Measurements from ENCODE around the gene GPRIN2.
"Not testable (repeated sequence)": the region's sequence is repeated elsewhere in the genome, so short reads cannot be mapped to it uniquely, and the experiment has no call there.

The GPRIN2 gene

GRCh38 chr10:46556515-46557318 lies at the start of gene GPRIN2:
TSS of gene GPRIN2 (minus strand) at chr10:46556658. CDS start at chr10:46550736, 5,922 bp downstream.
- peak within 1 kb of the TSS; percentile 17 for H3K4me3 ChIP-seq (ENCODE audit: low read depth, low read length)
- no peak for TF ChIP-seq CTCF (IDR thresholded peaks at IDR 0.05; ENCODE audit: low read depth, low read length)
- DNase-seq (ENCODE audit: low read depth, low spot score): no peak
- in situ Hi-C loops (cut with HindIII; ENCODE audit: low sequenced_read_pairs): no loop called here

GRCh38 chr10:46600516-46600915 lies 44.1 kb upstream of the GPRIN2 start:
- in situ Hi-C loops (cut with HindIII; ENCODE audit: low sequenced_read_pairs); H3K4me3 ChIP-seq (ENCODE audit: low read depth, low read length); DNase-seq (ENCODE audit: low read depth, low spot score): not testable (repeated sequence)

- peak overlapping the region; percentile 28 for H3K4me3 ChIP-seq (ENCODE audit: low read depth, low read length)
- DNase-seq (ENCODE audit: low read depth, low spot score); in situ Hi-C loops (cut with HindIII; ENCODE audit: low sequenced_read_pairs): not testable (repeated sequence)
These were observed 41.3 kb upstream of the GPRIN2 start for GRCh38 chr10:46597616-46598246.

GRCh38 chr10:46596570-46596969 lies 40.1 kb upstream of the GPRIN2 start:
- in situ Hi-C loops (cut with HindIII; ENCODE audit: low sequenced_read_pairs); DNase-seq (ENCODE audit: low read depth, low spot score); H3K4me3 ChIP-seq (ENCODE audit: low read depth, low read length): not testable (repeated sequence)

GRCh38 chr10:46594453-46595063 lies 38.1 kb upstream of the GPRIN2 start:
- H3K4me3 ChIP-seq (ENCODE audit: low read depth, low read length); DNase-seq (ENCODE audit: low read depth, low spot score); in situ Hi-C loops (cut with HindIII; ENCODE audit: low sequenced_read_pairs): not testable (repeated sequence)

- in situ Hi-C loops (cut with HindIII; ENCODE audit: low sequenced_read_pairs); DNase-seq (ENCODE audit: low read depth, low spot score); H3K4me3 ChIP-seq (ENCODE audit: low read depth, low read length): not testable (repeated sequence)
These were observed 36.8 kb upstream of the GPRIN2 start for GRCh38 chr10:46593307-46593706.

- H3K4me3 ChIP-seq (ENCODE audit: low read depth, low read length); DNase-seq (ENCODE audit: low read depth, low spot score); in situ Hi-C loops (cut with HindIII; ENCODE audit: low sequenced_read_pairs): not testable (repeated sequence)
These were observed 34.6 kb upstream of the GPRIN2 start for GRCh38 chr10:46591053-46591452.

GRCh38 chr10:46589589-46589988 lies 33.1 kb upstream of the GPRIN2 start:
- DNase-seq (ENCODE audit: low read depth, low spot score); in situ Hi-C loops (cut with HindIII; ENCODE audit: low sequenced_read_pairs); H3K4me3 ChIP-seq (ENCODE audit: low read depth, low read length): not testable (repeated sequence)

GRCh38 chr10:46588221-46588620 lies 31.8 kb upstream of the GPRIN2 start:
- DNase-seq (ENCODE audit: low read depth, low spot score); H3K4me3 ChIP-seq (ENCODE audit: low read depth, low read length); in situ Hi-C loops (cut with HindIII; ENCODE audit: low sequenced_read_pairs): not testable (repeated sequence)

GRCh38 chr10:46587546-46587945 lies 31.1 kb upstream of the GPRIN2 start:
- in situ Hi-C loops (cut with HindIII; ENCODE audit: low sequenced_read_pairs); H3K4me3 ChIP-seq (ENCODE audit: low read depth, low read length); DNase-seq (ENCODE audit: low read depth, low spot score): not testable (repeated sequence)

- H3K4me3 ChIP-seq (ENCODE audit: low read depth, low read length); in situ Hi-C loops (cut with HindIII; ENCODE audit: low sequenced_read_pairs); DNase-seq (ENCODE audit: low read depth, low spot score): not testable (repeated sequence)
These were observed 28.8 kb upstream of the GPRIN2 start for GRCh38 chr10:46585246-46585645.

GRCh38 chr10:46584196-46584595 lies 27.7 kb upstream of the GPRIN2 start:
- H3K4me3 ChIP-seq (ENCODE audit: low read depth, low read length); DNase-seq (ENCODE audit: low read depth, low spot score); in situ Hi-C loops (cut with HindIII; ENCODE audit: low sequenced_read_pairs): not testable (repeated sequence)

- DNase-seq (ENCODE audit: low read depth, low spot score); H3K4me3 ChIP-seq (ENCODE audit: low read depth, low read length); in situ Hi-C loops (cut with HindIII; ENCODE audit: low sequenced_read_pairs): not testable (repeated sequence)
These were observed 26.1 kb upstream of the GPRIN2 start for GRCh38 chr10:46582568-46582967.

- H3K4me3 ChIP-seq (ENCODE audit: low read depth, low read length); DNase-seq (ENCODE audit: low read depth, low spot score); in situ Hi-C loops (cut with HindIII; ENCODE audit: low sequenced_read_pairs): not testable (repeated sequence)
These were observed 25.5 kb upstream of the GPRIN2 start for GRCh38 chr10:46581997-46582396.

GRCh38 chr10:46579378-46579777 lies 22.9 kb upstream of the GPRIN2 start:
- DNase-seq (ENCODE audit: low read depth, low spot score); H3K4me3 ChIP-seq (ENCODE audit: low read depth, low read length); in situ Hi-C loops (cut with HindIII; ENCODE audit: low sequenced_read_pairs): not testable (repeated sequence)

GRCh38 chr10:46578474-46579178 lies 22.2 kb upstream of the GPRIN2 start, which contains the start of gene SYT15:
TSS of gene SYT15 (plus strand) at chr10:46579128. CDS start at chr10:46579169, 41 bp downstream.
- DNase-seq (ENCODE audit: low read depth, low spot score); H3K4me3 ChIP-seq (ENCODE audit: low read depth, low read length); in situ Hi-C loops (cut with HindIII; ENCODE audit: low sequenced_read_pairs): not testable (repeated sequence)
